Caki2 (cell line): Measurements from ENCODE around the gene TMEM127. TPM values are rescaled to one million over a fixed set of nuclear protein-coding genes. Genes with fewer than 3 reads are reported as not detected.

Experiments
- DNase-seq: peaks from one replicate; pipeline ENCODE4 v3.0.0-alpha.2; 2015; ENCODE audit warnings: low read depth
- in situ Hi-C: cut with HindIII; loops from 2 replicates; pipeline ENCODE4 v1.10.0; 2016; ENCODE audit warnings: low sequenced_read_pairs, low pct_unique_long_range_greater_than_20kb, mixed read lengths
- total RNA-seq: library from RNA; depleted of rRNA; stranded (reverse); fragments of >200 nt; shearing (Covaris generic); gene quantifications from 2 replicates; pipeline ENCODE4 v1.2.3, GENCODE V29; 2014; ENCODE audit warnings: low replicate concordance

Gene TMEM127
- total RNA-seq, 1 experiment from 2014 or later = 17.4 TPM

DNA sequence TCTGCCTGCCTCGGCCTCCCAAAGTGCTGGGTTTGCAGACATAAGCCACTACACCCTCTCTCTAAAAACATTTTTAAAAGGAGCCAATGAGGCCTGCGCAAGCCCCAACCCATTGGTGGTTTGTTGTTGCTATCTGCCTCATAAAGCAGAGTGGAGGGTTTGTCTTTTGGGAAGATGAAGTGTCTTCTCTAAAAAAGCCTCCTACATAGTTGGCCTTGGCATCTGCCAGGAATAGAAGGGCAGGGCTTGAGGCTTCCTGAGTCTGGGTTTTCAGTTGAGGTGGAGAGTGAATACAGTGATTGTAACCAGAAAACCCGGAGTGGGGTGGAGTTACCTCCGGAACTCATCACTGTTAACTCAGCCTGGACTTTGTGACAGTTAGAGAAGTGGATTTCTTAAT, 51.2 kb downstream of the TMEM127 start:
- in situ Hi-C loops = no loop called here
- DNase-seq = no peak

DNA sequence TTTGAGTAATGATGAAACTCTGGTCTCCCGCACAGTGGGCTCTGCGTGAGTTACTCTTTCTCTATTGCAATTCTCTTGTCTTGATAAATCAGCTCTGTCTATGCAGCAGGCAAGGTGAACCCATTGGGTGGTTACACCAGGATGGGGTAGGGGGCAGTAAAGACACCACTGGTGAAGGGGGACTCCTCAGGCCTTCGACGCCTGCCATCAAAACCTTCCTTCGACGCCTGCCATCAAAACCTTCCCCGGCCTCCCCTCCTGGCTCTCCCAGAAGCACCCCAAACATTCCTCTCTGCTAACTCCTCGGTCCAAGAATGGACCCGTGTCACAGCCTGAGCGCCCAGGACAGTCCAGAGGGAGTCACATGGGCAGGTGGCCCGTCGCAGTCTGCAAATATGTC, 52.4 kb downstream of the TMEM127 start:
- no peak for DNase-seq
- in situ Hi-C loops = no loop called here

DNA sequence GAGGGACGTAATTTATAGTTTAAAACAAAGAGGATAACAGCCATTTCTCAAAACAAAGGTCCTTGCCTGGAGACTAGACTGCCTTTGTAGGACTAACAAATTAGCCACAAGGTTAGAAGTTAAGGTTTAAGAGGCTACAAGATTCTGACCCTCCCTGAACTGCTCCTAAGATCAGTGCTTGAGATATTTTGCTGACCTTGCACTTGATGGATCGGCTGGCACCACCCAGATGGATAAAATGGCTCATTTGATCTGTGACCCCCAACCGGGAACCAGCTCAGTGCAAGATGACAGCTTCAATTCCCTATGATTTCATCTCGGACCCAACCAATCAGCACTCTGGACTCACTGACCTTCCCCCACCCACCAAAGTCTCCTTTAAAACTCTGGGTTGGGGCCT, 53.5 kb downstream of the TMEM127 start:
- DNase-seq = no peak
- in situ Hi-C loops = no loop called here

DNA sequence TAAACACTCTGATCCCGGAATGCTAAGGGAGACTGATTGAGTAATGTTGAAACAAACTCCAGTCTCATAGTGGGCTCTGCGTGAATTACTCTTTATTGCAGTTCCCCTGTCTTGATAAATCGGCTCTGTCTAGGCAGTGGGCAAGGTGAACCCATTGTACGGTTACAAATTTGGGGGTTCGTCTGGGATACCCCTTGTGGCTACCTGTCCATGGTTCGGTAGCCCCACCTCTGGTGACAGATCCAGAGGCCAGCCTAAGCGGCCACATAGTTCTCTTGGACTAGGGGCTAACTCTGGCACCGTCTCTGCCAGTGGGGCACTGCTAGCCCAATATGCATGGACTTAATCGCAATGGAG, 56.1 kb downstream of the TMEM127 start:
- no peak for DNase-seq
- in situ Hi-C loops = no loop called here

DNA sequence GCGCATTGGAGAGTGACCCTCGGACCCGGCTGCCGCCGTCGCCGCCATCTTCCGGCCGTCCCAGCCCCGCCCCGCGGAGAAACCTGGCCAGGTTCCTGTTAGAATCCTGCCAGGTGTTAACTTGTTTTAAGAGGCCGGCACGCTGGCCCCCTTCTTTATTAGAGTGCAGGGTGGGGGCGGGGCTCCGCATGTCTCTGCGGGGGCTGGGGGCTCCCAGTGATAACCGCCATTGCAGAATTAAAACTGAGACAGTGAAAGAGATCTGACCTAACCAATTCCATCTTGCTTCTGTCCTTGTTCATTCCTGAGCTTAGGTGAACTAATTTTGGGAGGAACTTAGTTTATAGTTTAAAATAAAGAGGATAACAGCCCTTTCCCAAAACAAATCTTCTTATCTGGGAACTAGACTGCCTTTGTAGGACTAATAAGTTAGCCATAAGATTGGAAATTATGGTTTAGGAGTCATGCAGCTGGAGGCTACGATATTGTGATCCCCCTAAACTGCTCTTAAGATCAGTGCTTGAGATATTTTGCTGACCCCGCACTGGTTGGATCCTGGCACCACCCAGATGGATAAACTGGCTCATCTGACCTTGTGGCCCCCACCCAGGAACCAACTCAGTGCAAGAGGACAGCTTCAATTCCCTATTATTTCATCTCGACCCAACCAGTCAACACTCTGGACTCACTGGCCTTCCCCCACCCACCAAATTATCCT, 56.6 kb downstream of the TMEM127 start:
- no peak for DNase-seq
- in situ Hi-C loops = no loop called here

DNA sequence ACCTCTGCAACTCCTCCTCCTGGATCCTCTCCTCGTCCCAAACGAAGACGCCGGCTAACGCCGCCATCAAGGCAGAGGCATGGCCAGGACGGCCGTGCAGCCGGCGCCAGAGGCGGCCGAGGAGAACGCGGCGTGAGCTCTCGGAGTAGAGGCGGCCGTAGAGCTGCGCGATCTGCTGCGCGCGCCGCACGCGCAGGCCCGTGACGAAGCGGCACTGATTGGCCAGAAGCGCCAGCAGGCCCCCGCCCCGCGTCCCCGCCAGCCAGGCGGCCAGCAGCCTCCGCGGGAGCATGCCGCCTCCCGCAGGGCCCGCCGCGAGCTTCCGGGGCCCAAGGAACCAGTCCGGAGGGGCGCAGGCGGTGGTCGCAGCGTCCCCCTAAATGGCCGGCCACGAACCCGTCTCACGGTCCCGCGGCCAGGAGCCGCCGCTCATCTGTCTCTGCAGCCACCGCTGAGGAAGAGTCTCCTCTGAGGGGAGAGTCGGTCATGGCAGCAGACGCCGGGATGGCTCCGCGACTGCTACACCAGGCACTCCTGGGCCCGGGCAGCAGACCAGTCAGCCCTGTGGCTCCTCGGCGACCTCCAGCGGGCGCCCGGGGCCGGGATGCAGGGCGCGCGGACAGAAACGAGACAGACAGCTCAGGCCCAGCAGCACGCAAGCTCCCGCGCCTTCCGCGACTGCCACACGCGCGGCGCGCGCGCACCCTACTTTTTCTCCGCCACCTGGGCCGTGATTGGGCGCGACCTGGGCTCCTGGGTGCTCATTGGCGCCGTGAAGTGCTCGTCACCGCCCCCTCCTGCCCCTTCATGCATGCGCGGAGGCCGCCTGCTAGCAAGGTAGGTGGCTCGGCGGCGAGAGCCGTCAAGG, 57.4 kb downstream of the TMEM127 start, which contains the start of gene STARD7:
STARD7 (minus strand) TSS at position 685 of the 868 bp plus-strand sequence; CDS start at position 292, 393 bp downstream.
- in situ Hi-C loops = no loop called here

DNA sequence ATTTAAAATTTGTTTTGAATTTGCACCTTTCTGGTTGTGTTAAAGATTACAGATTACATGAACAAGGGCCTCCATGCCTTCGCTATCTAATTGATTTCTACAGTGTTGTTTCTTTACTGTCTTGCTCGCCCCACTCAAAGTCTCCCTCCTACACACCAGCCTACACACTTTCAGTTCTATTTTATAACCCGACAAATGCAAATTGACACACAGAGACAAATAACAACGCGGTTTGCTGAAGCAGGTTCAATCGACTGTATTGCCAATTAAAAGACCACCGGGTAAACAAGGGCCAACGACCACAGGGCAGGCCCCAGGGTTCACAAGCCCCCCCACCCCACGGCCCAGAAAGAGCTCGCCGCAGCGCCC, 58.0 kb downstream of the TMEM127 start:
- in situ Hi-C loops = no loop called here
- DNase-seq = no peak

More for the DNA sequence above, 57.4 kb downstream of the TMEM127 start, which contains the start of gene STARD7:
- peak; percentile 99 for DNase-seq

DNA sequence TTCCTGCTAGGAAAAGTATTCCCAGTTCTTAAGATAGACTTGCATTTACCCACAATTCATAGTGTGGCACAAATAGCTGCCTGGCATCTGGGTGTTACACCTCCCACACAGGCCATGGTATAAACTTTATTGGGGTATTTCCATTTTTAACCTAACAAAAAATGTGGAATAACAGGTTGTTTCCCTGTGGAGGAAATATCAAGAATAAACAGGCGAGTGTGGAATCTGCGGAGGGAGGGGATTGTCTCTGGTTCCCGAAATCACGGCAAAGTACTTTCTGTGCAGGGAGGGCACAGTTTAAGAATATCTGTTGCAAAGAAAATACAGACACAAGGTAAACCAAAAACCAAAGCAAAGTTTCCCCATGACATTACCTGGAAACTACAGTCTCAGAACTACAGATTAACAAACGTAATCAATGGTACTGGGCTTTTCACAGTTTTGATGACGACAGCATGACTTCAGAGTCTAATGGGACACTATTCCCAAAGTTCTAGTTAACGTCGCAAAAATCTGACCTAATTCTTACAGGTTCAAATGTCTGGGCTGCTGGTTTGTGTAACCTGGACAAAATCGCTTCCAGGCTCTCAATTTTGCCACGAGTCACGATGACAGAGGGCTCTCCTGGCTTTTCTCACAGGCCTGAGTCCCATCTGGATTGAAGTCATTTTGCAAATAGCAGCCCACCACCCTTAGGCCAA, 58.6 kb downstream of the TMEM127 start:
- in situ Hi-C loops = no loop called here
- no peak for DNase-seq

DNA sequence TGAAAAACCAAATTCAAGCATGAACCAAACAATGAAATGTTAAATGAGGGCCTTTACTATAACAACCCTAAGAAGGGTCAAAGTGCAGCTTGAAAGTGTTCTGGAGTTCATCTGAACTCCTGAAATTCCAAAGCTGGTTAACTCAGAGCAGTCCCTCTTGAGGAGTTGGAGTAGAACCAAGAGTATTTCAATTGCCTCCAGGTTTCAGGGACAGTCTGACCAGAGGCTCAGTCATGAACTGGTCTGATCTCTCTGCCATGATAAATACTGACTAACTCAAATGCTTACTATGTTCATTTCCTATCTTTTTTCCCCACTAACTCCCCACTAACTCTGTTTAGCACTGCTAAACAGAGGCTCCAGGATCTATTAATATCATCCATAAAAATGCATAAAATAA, 59.9 kb downstream of the TMEM127 start:
- in situ Hi-C loops = no loop called here
- no peak for DNase-seq

DNA sequence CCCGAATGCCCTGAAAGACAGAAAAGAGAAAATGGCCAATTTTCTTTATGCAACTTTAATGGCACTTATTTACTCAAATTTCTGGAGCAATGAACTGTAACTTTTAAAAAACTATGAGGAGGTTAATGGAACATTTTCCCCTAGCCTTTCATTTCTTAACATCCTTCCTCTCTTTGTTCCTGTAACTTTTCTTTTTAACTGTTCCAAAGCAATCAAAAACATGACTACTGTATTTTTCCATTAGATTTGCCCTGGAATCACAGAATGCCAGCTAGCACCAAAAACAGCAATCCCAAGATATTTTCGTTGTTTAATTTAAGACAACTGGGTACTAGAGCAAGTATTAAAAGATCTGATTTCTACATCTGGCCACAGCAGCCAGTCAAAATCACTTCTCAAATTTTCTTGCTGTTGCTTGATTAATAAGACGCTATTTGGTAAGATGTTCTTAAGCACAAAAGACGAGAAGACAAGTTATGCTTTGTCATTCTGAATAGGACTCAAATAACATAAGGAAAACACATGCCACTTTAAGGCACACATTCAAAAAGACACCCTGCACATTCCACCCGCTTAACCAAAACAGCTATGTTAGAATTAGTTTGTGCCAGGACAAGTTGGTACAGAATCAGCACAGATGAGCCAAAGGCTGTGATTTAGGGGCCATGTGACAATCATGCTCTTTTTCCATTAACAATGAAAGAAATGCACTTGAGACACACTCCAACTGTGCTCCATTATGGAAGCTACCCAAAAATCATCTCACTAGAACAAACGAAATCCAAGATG, 60.8 kb downstream of the TMEM127 start:
- in situ Hi-C loops = no loop called here
- peak; percentile 52 for DNase-seq

DNA sequence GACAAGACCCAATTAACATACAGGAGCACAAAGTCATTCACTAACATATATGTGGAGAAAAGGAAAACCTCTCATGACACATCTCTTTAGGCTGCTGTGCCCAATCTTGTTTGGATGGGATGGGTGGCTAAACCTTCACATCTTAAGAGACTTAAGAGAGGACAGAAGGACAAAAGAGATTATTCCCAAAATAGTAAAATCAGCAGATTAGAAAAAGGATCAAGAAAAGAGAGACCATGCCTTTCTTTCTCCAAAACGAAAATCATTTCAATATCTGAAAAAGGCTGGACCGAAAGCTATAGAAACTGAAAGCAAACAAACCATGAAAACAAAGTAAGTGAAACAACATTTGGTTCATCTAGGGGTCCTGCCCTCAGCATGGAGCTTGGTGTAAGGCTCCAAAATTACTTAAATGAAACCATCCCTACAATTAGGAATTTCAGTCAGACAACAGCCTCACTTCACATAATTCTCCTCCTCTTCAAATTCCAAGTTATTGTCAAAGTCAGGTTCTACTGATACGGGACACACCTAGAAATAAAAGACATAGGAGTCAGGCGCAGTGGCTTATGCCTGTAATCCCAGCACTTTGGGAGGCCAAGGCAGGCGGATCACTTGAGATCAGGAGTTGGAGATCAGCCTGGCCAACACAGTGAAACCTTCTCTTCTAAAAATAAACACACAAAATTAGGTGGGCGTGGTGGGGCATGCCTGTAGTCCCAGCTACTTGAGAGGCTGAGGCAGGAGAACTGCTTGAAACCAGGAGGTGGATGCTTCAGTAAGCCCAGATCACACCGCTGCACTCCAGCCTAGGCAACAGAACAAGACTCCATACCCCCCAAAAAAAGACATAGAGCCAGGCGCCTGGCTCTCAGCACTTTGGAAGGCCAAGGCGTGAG, 62.4 kb downstream of the TMEM127 start:
- no peak for DNase-seq
- in situ Hi-C loops = no loop called here

DNA sequence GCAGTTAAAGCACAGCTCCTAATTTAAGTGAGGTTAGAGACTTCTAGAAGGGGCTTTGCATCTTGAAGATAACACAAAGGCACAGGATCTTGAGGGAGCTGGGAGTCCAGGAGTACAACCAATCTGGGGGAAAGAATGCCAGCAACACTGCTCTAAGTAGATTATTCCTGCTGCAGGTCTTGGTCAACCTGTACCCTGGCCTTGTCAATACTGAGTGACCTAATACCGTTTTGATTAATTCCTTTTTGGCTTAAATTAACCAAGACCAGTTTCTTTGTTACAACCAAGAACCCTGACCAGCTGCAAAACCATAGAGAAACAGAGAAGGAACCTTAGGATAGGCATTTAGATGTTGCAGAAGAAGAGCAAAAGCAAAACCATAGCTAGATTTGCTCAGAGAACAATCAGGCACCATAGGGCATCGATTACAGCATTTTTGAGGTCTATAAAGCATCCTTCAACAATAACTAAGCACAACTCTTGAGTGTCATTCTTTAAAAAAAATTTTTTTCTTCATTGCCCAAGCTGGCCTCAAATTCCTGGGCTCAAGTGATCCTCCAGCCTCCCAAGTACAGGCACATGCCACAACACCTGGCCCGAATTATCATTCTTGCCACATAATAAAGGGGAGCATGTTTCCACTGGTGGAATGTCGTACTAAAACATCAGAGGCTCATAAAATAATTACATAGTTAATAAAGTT, 63.5 kb downstream of the TMEM127 start:
- in situ Hi-C loops = no loop called here
- no peak for DNase-seq

DNA sequence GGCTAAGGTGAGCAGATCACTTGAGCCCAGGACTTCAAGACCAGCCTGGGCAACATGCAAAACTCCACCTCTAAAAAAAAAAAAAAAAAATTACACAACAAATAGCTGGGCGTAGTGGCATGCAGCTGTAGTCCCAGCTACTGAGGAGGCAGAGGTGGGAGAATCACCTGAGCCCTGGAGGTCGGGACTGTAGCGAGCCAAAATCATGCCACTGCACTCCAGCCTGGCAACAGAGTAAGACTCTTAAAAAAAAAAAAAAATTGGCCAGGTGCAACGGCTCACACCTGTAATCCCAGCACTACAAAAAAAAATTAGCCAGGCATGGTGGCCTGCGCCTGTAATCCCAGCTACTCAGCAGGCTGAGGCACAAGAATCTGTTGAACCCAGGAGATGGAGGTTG, 64.5 kb downstream of the TMEM127 start:
- DNase-seq = no peak
- in situ Hi-C loops = no loop called here

DNA sequence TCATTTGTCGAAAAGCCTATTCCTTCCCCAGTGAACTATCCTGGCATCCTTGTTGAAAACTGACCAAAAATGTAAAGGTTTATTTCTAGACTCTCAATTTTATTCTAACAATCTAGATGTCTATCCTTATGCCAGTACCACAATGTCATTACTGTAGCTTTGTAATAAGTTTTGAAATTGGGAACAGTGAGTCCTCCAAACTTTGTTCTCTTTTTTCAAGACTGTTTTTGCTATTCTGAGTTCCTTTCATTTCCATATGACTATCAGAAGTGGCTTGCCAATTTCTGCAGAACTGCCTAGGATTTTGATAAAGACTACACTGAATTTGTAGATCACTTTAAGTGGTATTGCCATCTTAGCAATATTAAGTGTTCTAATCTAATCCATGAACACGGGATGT, 66.9 kb downstream of the TMEM127 start:
- in situ Hi-C loops = no loop called here
- no peak for DNase-seq
